WERI-Rb-1 (cell line): ENCODE results near the gene ATN1.

Experiments used
- DNase-seq: peaks from one replicate; pipeline ENCODE4 v3.0.0-alpha.2; 2020
- H3K27ac ChIP-seq: fragments of 250-450 bp; sonication (Bioruptor Pico); 2 replicates; pipeline ENCODE4 v1.5.1; 2020; ENCODE audit warnings: mild to moderate bottlenecking, moderate library complexity
- H3K27me3 ChIP-seq: fragments of 250-450 bp; sonication (Bioruptor Pico); 2 replicates; pipeline ENCODE4 v1.5.1; 2021; ENCODE audit warnings: mild to moderate bottlenecking, low read depth, moderate library complexity; ENCODE audit not compliant: insufficient read depth, severe bottlenecking
- H3K36me3 ChIP-seq: fragments of 250-450 bp; sonication (Bioruptor Pico); 2 replicates; pipeline ENCODE4 v1.5.1; 2020; ENCODE audit warnings: mild to moderate bottlenecking, moderate library complexity
- H3K4me3 ChIP-seq: 2 replicates; pipeline ENCODE4 v1.5.1; 2011; ENCODE audit warnings: low read depth, mild to moderate bottlenecking, control low read depth, low read length
- H3K9me3 ChIP-seq: fragments of 250-450 bp; sonication (Bioruptor Pico); 2 replicates; pipeline ENCODE4 v1.5.1; 2021; ENCODE audit warnings: mild to moderate bottlenecking, moderate library complexity; ENCODE audit not compliant: severe bottlenecking
- CTCF ChIP-seq: IDR thresholded peaks from 2 replicates; pipeline ENCODE4 v1.5.1; 2011; ENCODE audit warnings: low read depth, mild to moderate bottlenecking, control low read depth, inconsistent platforms, low read length

The ATN1 gene

GRCh38 chr12:6954316-6955107, 26.8 kb downstream of the ATN1 start:
- no peaks in the 10 kb centered on the region for H3K27me3 ChIP-seq
- no peak for DNase-seq
- TF ChIP-seq CTCF, result no peak
- no peaks in the 10 kb centered on the region for H3K9me3 ChIP-seq
- H3K4me3 ChIP-seq, result no peak overlapping the region
- H3K36me3 ChIP-seq, result no peaks in the 10 kb centered on the region
- H3K27ac ChIP-seq, result no peak overlapping the region

GRCh38 chr12:6955108-6956020, 27.6 kb downstream of the ATN1 start:
- Histone ChIP-seq H3K27ac (no peak overlapping the region), H3K4me3 (no peak overlapping the region), H3K36me3 (no peaks in the 10 kb centered on the region), H3K9me3 (no peaks in the 10 kb centered on the region), H3K27me3 (no peaks in the 10 kb centered on the region)
- TF ChIP-seq CTCF, result no peak
- no peak for DNase-seq

DNA sequence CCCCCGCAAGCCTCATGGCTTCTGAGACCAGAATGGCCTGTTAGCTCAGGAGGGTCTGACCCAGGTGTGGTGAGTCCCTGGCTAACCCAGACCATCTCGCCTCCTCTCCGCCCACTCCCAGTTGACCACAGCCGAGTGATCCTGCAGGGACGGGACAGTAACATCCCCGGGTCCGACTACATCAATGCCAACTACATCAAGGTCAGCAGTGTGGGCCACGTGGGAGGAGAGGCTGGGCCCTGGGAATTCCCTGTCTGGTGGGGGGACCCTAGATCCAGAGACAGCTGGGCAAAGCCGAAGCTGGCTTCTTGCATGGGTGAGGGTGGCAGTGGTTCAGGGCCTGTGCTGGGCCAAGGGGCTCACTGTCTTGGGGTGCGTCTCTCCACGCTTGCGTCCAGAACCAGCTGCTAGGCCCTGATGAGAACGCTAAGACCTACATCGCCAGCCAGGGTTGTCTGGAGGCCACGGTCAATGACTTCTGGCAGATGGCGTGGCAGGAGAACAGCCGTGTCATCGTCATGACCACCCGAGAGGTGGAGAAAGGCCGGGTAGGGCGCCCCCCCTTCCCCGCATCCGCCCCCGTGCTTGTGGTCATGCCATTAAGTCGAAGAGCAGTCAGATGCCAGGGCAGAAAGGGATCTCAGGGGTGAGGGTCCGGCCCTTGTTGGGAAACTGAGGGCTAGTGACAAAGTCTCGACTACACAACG, 28.4 kb downstream of the ATN1 start:
- no peak overlapping the region for H3K27ac ChIP-seq
- no peaks in the 10 kb centered on the region for H3K9me3 ChIP-seq
- no peak for DNase-seq
- TF ChIP-seq CTCF, result no peak
- no peaks in the 10 kb centered on the region for H3K27me3 ChIP-seq
- no peaks in the 10 kb centered on the region for H3K36me3 ChIP-seq
- H3K4me3 ChIP-seq, result no peak overlapping the region

GRCh38 chr12:6957151-6957701, 29.5 kb downstream of the ATN1 start:
- Histone ChIP-seq H3K36me3 (no peaks in the 10 kb centered on the region), H3K27me3 (no peaks in the 10 kb centered on the region), H3K9me3 (no peaks in the 10 kb centered on the region), H3K4me3 (no peak overlapping the region), H3K27ac (no peak overlapping the region)
- TF ChIP-seq CTCF, result no peak
- DNase-seq, result no peak

DNA sequence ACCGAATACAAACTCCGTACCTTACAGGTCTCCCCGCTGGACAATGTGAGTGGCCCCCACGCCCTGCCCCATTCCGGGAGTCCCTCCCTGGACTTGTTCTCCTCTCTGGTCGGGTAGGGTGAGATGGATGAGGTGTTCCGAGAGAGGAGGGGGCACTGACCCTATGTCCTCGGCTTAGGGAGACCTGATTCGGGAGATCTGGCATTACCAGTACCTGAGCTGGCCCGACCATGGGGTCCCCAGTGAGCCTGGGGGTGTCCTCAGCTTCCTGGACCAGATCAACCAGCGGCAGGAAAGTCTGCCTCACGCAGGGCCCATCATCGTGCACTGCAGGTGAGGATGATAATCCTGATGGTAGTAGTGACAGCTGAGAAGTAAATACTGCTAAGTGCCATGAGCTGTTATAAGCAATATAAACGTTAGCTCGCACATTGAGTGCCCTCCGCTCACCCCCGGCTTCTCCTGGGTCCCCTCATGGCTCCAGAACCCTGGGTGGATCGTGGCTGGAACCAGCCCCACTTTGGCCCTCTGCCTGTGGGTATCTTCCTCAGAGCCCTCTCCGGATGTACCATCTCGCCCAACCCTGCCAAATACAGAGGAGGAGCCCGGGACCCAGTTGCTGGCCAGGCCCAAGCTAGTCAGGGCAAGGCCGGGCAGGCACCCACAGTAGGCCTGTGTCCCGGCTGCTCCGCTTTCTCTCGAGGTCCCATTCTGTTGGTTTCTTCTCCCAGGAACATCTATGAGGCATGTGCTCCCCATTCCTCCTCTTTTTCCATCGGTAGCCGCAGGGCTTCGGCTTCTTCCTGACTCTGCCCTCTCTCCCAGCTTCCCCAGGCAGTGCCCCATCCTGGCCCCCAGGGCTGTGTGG, 30.2 kb downstream of the ATN1 start:
- Histone ChIP-seq H3K4me3 (no peak overlapping the region), H3K27me3 (no peaks in the 10 kb centered on the region), H3K36me3 (no peaks in the 10 kb centered on the region), H3K9me3 (no peaks in the 10 kb centered on the region), H3K27ac (no peak overlapping the region)
- DNase-seq, result no peak
- no peak for TF ChIP-seq CTCF
